Tibial artery (tissue), 4 donors: ENCODE results near the gene CBX2.
"Not testable (repeated sequence)": the region's sequence is repeated elsewhere in the genome, so short reads cannot be mapped to it uniquely, and the experiment has no call there.

Experiments used
- DNase-seq, 2 donors: peaks; one replicate each; pipeline ENCODE4 v3.0.0-alpha.2; 2019
- H3K27ac ChIP-seq, 2 donors: fragments of 200-600 bp; sonication (generic) in 1 of 2; 1 replicate in 1 of 2; 2 replicates in 1 of 2; pipeline ENCODE4 v1.5.1; 2018 to 2019; ENCODE audit warnings: mild to moderate bottlenecking in 1 of 2
- H3K27me3 ChIP-seq, 2 donors: fragments of 200-600 bp; sonication (generic) in 1 of 2; one replicate each; pipeline versions ENCODE4 v1.5.1 to v1.6.0; 2016 to 2019
- H3K36me3 ChIP-seq, 3 donors: fragments of 200-600 bp; sonication (generic) in 2 of 3; one replicate each; pipeline ENCODE4 v1.5.1; 2016 to 2019; ENCODE audit warnings: mild to moderate bottlenecking in 2 of 3
- H3K4me1 ChIP-seq, 4 donors: fragments of 200-600 bp; sonication (generic) in 2 of 4; 1 replicate in 3 of 4; 2 replicates in 1 of 4; pipeline ENCODE4 v1.5.1; 2016 to 2019
- H3K4me3 ChIP-seq, 2 donors: fragments of 200-600 bp; sonication (generic) in 1 of 2; 1 replicate in 1 of 2; 2 replicates in 1 of 2; pipeline ENCODE4 v1.5.1; 2018 to 2019; ENCODE audit warnings: mild to moderate bottlenecking in 2 of 2
- H3K9me3 ChIP-seq, 3 donors: fragments of 200-600 bp; sonication (generic) in 1 of 3; one replicate each; pipeline ENCODE4 v1.5.1; 2016 to 2019
- CTCF ChIP-seq, 2 experiments: fragments of 200-600 bp in 1 of 2; fragments of 450-650 bp in 1 of 2; IDR thresholded peaks; one replicate each; pipeline ENCODE4 v1.5.1; 2017 to 2019; ENCODE audit warnings: antibody characterized with exemption in 2 of 2, mild to moderate bottlenecking in 1 of 2, moderate library complexity in 1 of 2
- intact Hi-C: fragments of 100-400 bp; cut with DNase I; formaldehyde crosslinking; loops from one replicate; pipeline ENCODE4 v1.15.0; 2023; ENCODE audit warnings: low total_unique reads

The CBX2 gene

GRCh38 chr17:79769570-79770506 is 8.1 kb upstream of the CBX2 start:
- Histone ChIP-seq H3K4me1 (no peaks in the 10 kb centered on the region), H3K36me3 (no peaks in the 10 kb centered on the region), H3K4me3 (no peak overlapping the region), H3K9me3 (no peaks in the 10 kb centered on the region), H3K27me3 (peaks cover 0 to 65% of the 10 kb centered on the region in 2 donors), H3K27ac (no peak overlapping the region)
- intact Hi-C loops, result no loop called here
- no peak for DNase-seq
- TF ChIP-seq CTCF (IDR thresholded peaks at IDR 0.05), result no peak

DNA sequence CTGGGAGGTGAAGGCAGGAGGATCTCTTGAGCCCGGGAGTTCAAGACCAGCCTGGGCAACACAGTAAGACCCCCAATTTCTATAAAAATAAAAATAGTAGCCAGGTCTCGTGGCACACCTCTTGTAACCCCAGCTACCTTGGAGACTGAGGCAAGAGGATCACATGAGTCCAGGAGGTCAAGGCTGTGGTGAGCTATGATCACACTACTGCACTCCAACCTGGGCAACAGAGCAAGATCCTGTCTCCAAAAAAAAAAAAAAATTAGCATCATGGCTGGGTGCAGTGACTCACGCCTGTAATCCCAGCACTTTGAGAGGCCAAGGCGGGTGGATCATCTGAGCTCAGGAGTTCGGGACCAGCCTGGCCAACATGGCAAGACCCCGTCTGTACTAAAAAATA is 6.7 kb upstream of the CBX2 start:
- TF ChIP-seq CTCF (IDR thresholded peaks at IDR 0.05), result no peak
- no peaks in the 10 kb centered on the region for H3K36me3 ChIP-seq
- no peak overlapping the region for H3K4me3 ChIP-seq
- no peaks in the 10 kb centered on the region for H3K4me1 ChIP-seq
- peaks cover 0 to 69% of the 10 kb centered on the region in 2 donors for H3K27me3 ChIP-seq
- H3K27ac ChIP-seq, result no peak overlapping the region
- no peaks in the 10 kb centered on the region for H3K9me3 ChIP-seq
- intact Hi-C loops, result no loop called here
- DNase-seq, result no peak

GRCh38 chr17:79772726-79773125 is 5.2 kb upstream of the CBX2 start:
- H3K36me3 ChIP-seq, intact Hi-C loops, H3K4me3 ChIP-seq, H3K27ac ChIP-seq, DNase-seq, H3K4me1 ChIP-seq, H3K9me3 ChIP-seq: not testable (repeated sequence)
- H3K27me3 ChIP-seq, result peaks cover 0 to 78% of the 10 kb centered on the region in 2 donors

GRCh38 chr17:79774561-79774975 is 3.4 kb upstream of the CBX2 start:
- intact Hi-C loops, result no loop called here
- Histone ChIP-seq H3K27me3 (peaks cover 6 to 91% of the 10 kb centered on the region in 2 donors), H3K27ac (no peak overlapping the region), H3K36me3 (no peaks in the 10 kb centered on the region), H3K9me3 (no peaks in the 10 kb centered on the region), H3K4me1 (peaks cover 0 to 17% (median 14%) of the 10 kb centered on the region in 4 donors), H3K4me3 (no peak overlapping the region)
- no peak for DNase-seq
- no peak for TF ChIP-seq CTCF (IDR thresholded peaks at IDR 0.05)

- TF ChIP-seq CTCF (IDR thresholded peaks at IDR 0.05), result no peak
- H3K36me3 ChIP-seq, result no peaks in the 10 kb centered on the region
- H3K27ac ChIP-seq, result no peak overlapping the region
- no peak for DNase-seq
- H3K4me3 ChIP-seq, result no peak overlapping the region
- H3K9me3 ChIP-seq, result no peaks in the 10 kb centered on the region
- intact Hi-C loops, result no loop called here
- peaks cover 0 to 17% (median 14%) of the 10 kb centered on the region in 4 donors for H3K4me1 ChIP-seq
- peaks cover 6 to 93% of the 10 kb centered on the region in 2 donors for H3K27me3 ChIP-seq
Measured at GRCh38 chr17:79775632-79776031, 2.3 kb upstream of the CBX2 start.

GRCh38 chr17:79776376-79777119 is 1.4 kb upstream of the CBX2 start:
- no peaks in the 10 kb centered on the region for H3K9me3 ChIP-seq
- no peak overlapping the region for H3K4me3 ChIP-seq
- H3K4me1 ChIP-seq, result peaks cover 0 to 17% (median 14%) of the 10 kb centered on the region in 4 donors
- no peak for DNase-seq
- no peak overlapping the region for H3K27ac ChIP-seq
- H3K36me3 ChIP-seq, result no peaks in the 10 kb centered on the region
- H3K27me3 ChIP-seq, result peaks cover 6 to 96% of the 10 kb centered on the region in 2 donors
- TF ChIP-seq CTCF (IDR thresholded peaks at IDR 0.05), result no peak
- intact Hi-C loops, result no loop called here
